ENCODE data around the gene GALNT18.

- TF ChIP-seq EZH2 (IDR thresholded peaks at IDR 0.05; ENCODE audit: low read length) (no peak), CTCF (optimal IDR thresholded peaks at IDR 0.05 in 1 of 3, IDR thresholded peaks at IDR 0.05 in 1 of 3, conservative IDR thresholded peaks at IDR 0.05 in 1 of 3; ENCODE audit: extremely low read depth in 1 of 3, insufficient read depth in 2 of 3, low read length in 3 of 3) (no peak)
Measured at GRCh38 chr11:11239959-11240358, 381.8 kb downstream of the GALNT18 start.

Measured in keratinocyte (primary cell).